KMS-11 (cell line): ENCODE measurements around the gene SHOC2.

Source experiments
- H2AFZ ChIP-seq: fragments of 200-600 bp; sonication (generic); 2 replicates; pipeline ENCODE4 v1.6.1; 2016; ENCODE audit warnings: antibody characterized with exemption, mixed run types, low read depth
- H3K27ac ChIP-seq: fragments of 200-600 bp; sonication (generic); 2 replicates; pipeline ENCODE4 v1.6.1; 2016; ENCODE audit warnings: mild to moderate bottlenecking, mixed run types
- H3K27me3 ChIP-seq: fragments of 200-600 bp; sonication (generic); 2 replicates; pipeline ENCODE4 v1.6.1; 2017; ENCODE audit warnings: mild to moderate bottlenecking, low read depth, mixed run types, moderate library complexity; ENCODE audit not compliant: insufficient read depth
- H3K36me3 ChIP-seq: fragments of 200-600 bp; sonication (generic); 2 replicates; pipeline ENCODE4 v1.6.1; 2017; ENCODE audit warnings: mild to moderate bottlenecking, mixed run types; ENCODE audit not compliant: insufficient read depth
- H3K4me1 ChIP-seq: fragments of 200-600 bp; sonication (generic); 2 replicates; pipeline ENCODE4 v1.6.1; 2016; ENCODE audit warnings: mild to moderate bottlenecking, low read depth, mixed run types; ENCODE audit not compliant: poor library complexity, severe bottlenecking
- H3K4me2 ChIP-seq: fragments of 200-600 bp; sonication (generic); 2 replicates; pipeline ENCODE4 v1.7.0; 2016; ENCODE audit warnings: mild to moderate bottlenecking, mixed run types
- H3K4me3 ChIP-seq: fragments of 200-600 bp; sonication (generic); IDR thresholded peaks from 2 replicates; pipeline ENCODE4 v1.6.1; 2017; ENCODE audit warnings: low read depth, low read length, mixed read lengths; ENCODE audit not compliant: insufficient read depth
- H3K79me2 ChIP-seq: fragments of 200-600 bp; sonication (generic); 2 replicates; pipeline ENCODE4 v1.6.1; 2016; ENCODE audit warnings: low read depth, mixed run types; ENCODE audit not compliant: insufficient read depth
- H3K9ac ChIP-seq: fragments of 200-600 bp; sonication (generic); 2 replicates; pipeline ENCODE4 v1.6.1; 2016; ENCODE audit warnings: mild to moderate bottlenecking, mixed run types
- H4K20me1 ChIP-seq: fragments of 200-600 bp; sonication (generic); 2 replicates; pipeline ENCODE4 v1.6.1; 2016; ENCODE audit warnings: mild to moderate bottlenecking, mixed run types; ENCODE audit not compliant: insufficient read depth
- CTCF ChIP-seq: fragments of 200-600 bp; sonication (generic); conservative IDR thresholded peaks from 2 replicates; pipeline ENCODE4 v1.6.1; 2017; ENCODE audit warnings: low read depth, mild to moderate bottlenecking, antibody characterized with exemption, low read length, moderate library complexity, mixed read lengths

The SHOC2 gene

GRCh38 chr10:110944792-110945396 lies 25.5 kb downstream of the SHOC2 start:
- no peaks in the 10 kb centered on the region; the same call in 1 of the 2 replicates for H3K36me3 ChIP-seq
- no peak overlapping the region for H3K27ac ChIP-seq
- H3K27me3 ChIP-seq, result no peaks in the 10 kb centered on the region; the same call in 1 of the 2 replicates
- H2AFZ ChIP-seq, result no peak overlapping the region
- TF ChIP-seq CTCF, result no peak
- peaks cover 17% of the 10 kb centered on the region for H3K4me1 ChIP-seq
- no peaks in the 10 kb centered on the region; the same call in 1 of the 2 replicates for H4K20me1 ChIP-seq
- H3K79me2 ChIP-seq, result peaks cover 79% of the 10 kb centered on the region; the same call in 1 of the 2 replicates
- no peak overlapping the region for H3K9ac ChIP-seq
- no peak overlapping the region for H3K4me2 ChIP-seq
- H3K4me3 ChIP-seq, result no peak overlapping the region

GRCh38 chr10:110946496-110946895 lies 27.1 kb downstream of the SHOC2 start:
- Histone ChIP-seq H3K36me3 (no peaks in the 10 kb centered on the region; the same call in 1 of the 2 replicates), H3K9ac (no peak overlapping the region), H3K27me3 (no peaks in the 10 kb centered on the region; the same call in 1 of the 2 replicates), H2AFZ (no peak overlapping the region), H3K27ac (no peak overlapping the region), H3K4me3 (no peak overlapping the region), H3K4me1 (peaks cover 17% of the 10 kb centered on the region), H4K20me1 (no peaks in the 10 kb centered on the region), H3K79me2 (peaks cover 64% of the 10 kb centered on the region; the same call in 1 of the 2 replicates), H3K4me2 (no peak overlapping the region)
- no peak for TF ChIP-seq CTCF

GRCh38 chr10:110947061-110947595 lies 27.7 kb downstream of the SHOC2 start:
- no peaks in the 10 kb centered on the region; the same call in 1 of the 2 replicates for H3K36me3 ChIP-seq
- no peak for TF ChIP-seq CTCF

GRCh38 chr10:110951381-110951780 lies 32.0 kb downstream of the SHOC2 start:
- Histone ChIP-seq H4K20me1 (no peaks in the 10 kb centered on the region), H2AFZ (no peak overlapping the region), H3K4me1 (peaks cover 24% of the 10 kb centered on the region), H3K9ac (no peak overlapping the region), H3K36me3 (no peaks in the 10 kb centered on the region), H3K27ac (no peak overlapping the region), H3K4me2 (no peak overlapping the region), H3K79me2 (peaks cover 50% of the 10 kb centered on the region), H3K4me3 (no peak overlapping the region), H3K27me3 (no peaks in the 10 kb centered on the region)
- no peak for TF ChIP-seq CTCF

More at GRCh38 chr10:110947061-110947595, 27.7 kb downstream of the SHOC2 start:
- Histone ChIP-seq H3K4me2 (no peak overlapping the region), H3K79me2 (peaks cover 58% of the 10 kb centered on the region; the same call in 1 of the 2 replicates), H3K27me3 (no peaks in the 10 kb centered on the region; the same call in 1 of the 2 replicates), H4K20me1 (no peaks in the 10 kb centered on the region), H3K27ac (no peak overlapping the region), H3K4me3 (no peak overlapping the region), H2AFZ (no peak overlapping the region), H3K9ac (no peak overlapping the region), H3K4me1 (peaks cover 17% of the 10 kb centered on the region)
